H1 (cell line): ENCODE results near the gene BCL2L1. TPM values are rescaled to one million over a fixed set of nuclear protein-coding genes. Genes with fewer than 3 reads are reported as not detected.

Experiments used
- ATF3 ChIP-seq: IDR thresholded peaks from 2 replicates; pipeline ENCODE4 v1.6.1; 2011; ENCODE audit warnings: low read depth, mild to moderate bottlenecking, low read length; ENCODE audit not compliant: insufficient read depth
- CEBPB ChIP-seq: IDR thresholded peaks from 2 replicates; pipeline ENCODE4 v1.6.1; 2012; ENCODE audit warnings: low read depth, low read length
- CHD7 ChIP-seq: fragments of 300-600 bp; sonication (generic); IDR thresholded peaks from 2 replicates; pipeline ENCODE4 v1.7.1; 2012; ENCODE audit warnings: low read length, moderate library complexity, mild to moderate bottlenecking, inconsistent platforms; ENCODE audit not compliant: insufficient replicate concordance
- CTBP2 ChIP-seq: IDR thresholded peaks from 2 replicates; pipeline ENCODE4 v1.7.0; 2011; ENCODE audit warnings: borderline replicate concordance, mild to moderate bottlenecking, moderate library complexity, mixed read lengths, low read length; ENCODE audit not compliant: insufficient read depth, insufficient read length
- MAFK ChIP-seq: IDR thresholded peaks from 2 replicates; pipeline ENCODE4 v1.6.1; 2012; ENCODE audit warnings: low read depth, mild to moderate bottlenecking, improper control_type of control experiment, low read length
- RBBP5 ChIP-seq: IDR thresholded peaks from 2 replicates; pipeline ENCODE4 v1.7.1; 2012; ENCODE audit warnings: low read depth, mild to moderate bottlenecking, inconsistent platforms, low read length, moderate library complexity, borderline replicate concordance
- SAP30 ChIP-seq: fragments of 300-600 bp; sonication (generic); IDR thresholded peaks from 2 replicates; pipeline ENCODE4 v1.7.1; 2012; ENCODE audit warnings: low read length, moderate library complexity, mild to moderate bottlenecking, inconsistent platforms; ENCODE audit not compliant: insufficient read depth, insufficient replicate concordance
- SP1 ChIP-seq: IDR thresholded peaks from 2 replicates; pipeline ENCODE4 v1.6.1; 2011; ENCODE audit warnings: low read depth, low read length
- TCF12 ChIP-seq: IDR thresholded peaks from 2 replicates; pipeline ENCODE4 v1.6.1; 2011; ENCODE audit warnings: low read depth, mild to moderate bottlenecking, low read length
- polyA plus RNA-seq, 7 experiments: library from polyadenylated mRNA; depleted of rRNA in 3 of 7; stranded (reverse) in 5 of 7; unstranded in 2 of 7; fragments of >200 nt in 5 of 7; fragments of 200-250 nt in 2 of 7; gene quantifications; 1 replicate in 5 of 7; 2 replicates in 1 of 7; 4 replicates in 1 of 7; pipeline versions ENCODE4 v1.2.1 to v1.2.3, GENCODE V29; 2011 to 2013; ENCODE audit warnings: missing spikeins in 2 of 7, mixed read lengths in 2 of 7
- total RNA-seq: library from RNA; stranded (reverse); fragmentation: NEBNext Ultra II Directional; extraction: Animal tissue kit (Norgen Biotek cat#: 25700); gene quantifications from 2 replicates; pipeline ENCODE4 v1.2.1, GENCODE V29; 2021

The BCL2L1 gene
- total and polyA plus RNA-seq, 2 of the 8 experiments (the other 6 are each of a cell fraction or from before 2014, with no cell fraction given), result 64.9 to 66.1 TPM

GRCh38 chr20:31722257-31723068, at the start of gene BCL2L1 (continued):
- TF ChIP-seq CHD7 (no peak), TCF12 (no peak), CEBPB (no peak), CTBP2 (peak; percentile 44), ATF3 (0 out of 2 replicates have a peak, but pooled peaks have one; percentile 9), SAP30 (peak; percentile 6), RBBP5 (peak; percentile 72; the same call in 1 of the 2 replicates), MAFK (no peak), SP1 (peak; percentile 59; the same call in 1 of the 2 replicates)
